Tibial nerve (tissue), 4 donors: ENCODE measurements around the gene TRIM62. TPM values are rescaled to one million over a fixed set of nuclear protein-coding genes. Genes with fewer than 3 reads are reported as not detected.
"Not testable (repeated sequence)": the region's sequence is repeated elsewhere in the genome, so short reads cannot be mapped to it uniquely, and the experiment has no call there.

Source experiments
- DNase-seq, 2 donors: peaks; one replicate each; pipeline ENCODE4 v3.0.0-alpha.2; 2019; ENCODE audit warnings: low spot score in 2 of 2
- H3K27ac ChIP-seq, 4 donors: fragments of 200-600 bp; sonication (generic) in 3 of 4; one replicate each; pipeline ENCODE4 v1.5.1; 2017 to 2019; ENCODE audit warnings: mild to moderate bottlenecking in 1 of 4
- H3K27me3 ChIP-seq, 2 donors: fragments of 200-600 bp; sonication (generic) in 1 of 2; one replicate each; pipeline versions ENCODE4 v1.5.1 to v1.6.0; 2017 to 2019
- H3K36me3 ChIP-seq, 3 donors: fragments of 200-600 bp; sonication (generic); one replicate each; pipeline ENCODE4 v1.5.1; 2018 to 2019
- H3K4me1 ChIP-seq, 4 donors: fragments of 200-600 bp; sonication (generic) in 3 of 4; one replicate each; pipeline ENCODE4 v1.5.1; 2017 to 2019
- H3K4me3 ChIP-seq, 4 donors: fragments of 200-600 bp; sonication (generic) in 3 of 4; one replicate each; pipeline ENCODE4 v1.5.1; 2017 to 2019; ENCODE audit warnings: mild to moderate bottlenecking in 1 of 4, moderate library complexity in 1 of 4
- H3K9me3 ChIP-seq, 4 donors: fragments of 200-600 bp; sonication (generic) in 3 of 4; one replicate each; pipeline ENCODE4 v1.5.1; 2017 to 2019
- EP300 ChIP-seq, 2 donors: sonication (generic); formaldehyde crosslinking; IDR thresholded peaks; one replicate each; pipeline ENCODE4 v1.6.1; 2017; ENCODE audit warnings: antibody characterized with exemption in 2 of 2, mild to moderate bottlenecking in 1 of 2
- POLR2A ChIP-seq, 2 donors: fragments of 450-650 bp; IDR thresholded peaks; one replicate each; pipeline ENCODE4 v1.6.1; 2017; ENCODE audit warnings: antibody characterized with exemption in 2 of 2, mild to moderate bottlenecking in 2 of 2, moderate library complexity in 2 of 2
- WGBS, 2 donors: methylation state at CpG; one replicate each; pipeline ENCODE4 v1.1.5; 2018; 5-methylcytosine and 5-hydroxymethylcytosine counted together
- total RNA-seq, 4 donors: library from RNA; depleted of rRNA; stranded (reverse); fragments of >200 nt; gene quantifications; one replicate each; pipeline ENCODE4 v1.1.0, GENCODE V29; 2016
- TF ChIP-seq, protein P1 (sequence below), 5 experiments: fragments of 200-600 bp in 3 of 5; fragments of 450-650 bp in 2 of 5; sonication (generic) in 3 of 5; IDR thresholded peaks; one replicate each; pipeline ENCODE4 v1.5.1; 2016 to 2019; ENCODE audit warnings: antibody characterized with exemption in 5 of 5, mild to moderate bottlenecking in 3 of 5, moderate library complexity in 2 of 5

TRIM62 gene
- total RNA-seq, 4 donors from 2014 or later, result 11.1 to 14.9 (median 12.2) TPM

DNA sequence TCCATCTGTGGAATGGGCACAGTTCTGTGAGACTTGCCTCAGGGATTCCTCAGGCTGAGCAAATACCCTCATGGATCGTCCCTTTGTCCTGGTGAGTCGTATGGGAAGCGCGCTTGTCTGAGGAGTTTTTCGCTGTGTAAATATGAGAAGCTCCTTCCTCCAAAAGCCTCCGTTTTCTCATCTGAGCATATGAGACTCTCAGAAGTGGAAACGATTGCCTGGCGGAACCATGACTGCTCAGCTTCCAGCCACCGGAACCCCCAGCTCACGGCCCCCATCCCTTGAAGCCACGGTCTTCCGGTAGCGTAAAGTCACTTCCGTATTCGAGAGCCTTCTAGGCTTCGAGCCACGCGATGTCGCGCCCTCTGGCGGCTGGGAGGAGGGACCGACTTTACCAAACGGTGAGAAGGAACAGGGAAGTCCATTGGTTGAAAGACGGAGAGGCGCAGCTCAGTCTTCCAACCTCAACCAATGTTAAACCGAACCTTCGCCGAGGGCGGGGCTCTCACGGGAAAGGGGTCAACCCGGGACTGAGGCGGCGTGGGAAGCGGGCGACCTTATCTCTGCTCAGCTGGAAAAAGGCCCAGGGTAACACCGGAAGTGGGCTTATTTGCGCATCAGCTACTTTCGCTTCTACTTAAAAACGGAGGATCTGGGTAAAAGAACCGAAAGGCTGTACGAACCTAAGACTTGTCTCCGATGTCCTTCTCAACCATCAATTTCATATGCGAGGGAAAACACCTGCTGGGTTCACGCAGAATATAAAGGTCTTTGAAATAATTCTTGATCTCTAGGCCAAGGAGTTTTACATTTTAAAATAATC lies 54.6 kb downstream of the TRIM62 start:
- peak overlapping the region; percentile 81 to 88 (median 84) for H3K27ac ChIP-seq
- DNase-seq, result peak; percentile 95 to 96
- WGBS, 2 donors, result 2 to 3% methylated on average over 40 to 42 of the region's 44 CpGs
- H3K4me3 ChIP-seq, result peak overlapping the region; percentile 58 to 75 (median 70)
- peaks cover 0 to 32% (median 14%) of the 10 kb centered on the region in 4 donors for H3K4me1 ChIP-seq
- TF ChIP-seq EP300 (IDR thresholded peaks at IDR 0.05), result peak; percentile 90 to 97
- TF ChIP-seq, protein P1, sequence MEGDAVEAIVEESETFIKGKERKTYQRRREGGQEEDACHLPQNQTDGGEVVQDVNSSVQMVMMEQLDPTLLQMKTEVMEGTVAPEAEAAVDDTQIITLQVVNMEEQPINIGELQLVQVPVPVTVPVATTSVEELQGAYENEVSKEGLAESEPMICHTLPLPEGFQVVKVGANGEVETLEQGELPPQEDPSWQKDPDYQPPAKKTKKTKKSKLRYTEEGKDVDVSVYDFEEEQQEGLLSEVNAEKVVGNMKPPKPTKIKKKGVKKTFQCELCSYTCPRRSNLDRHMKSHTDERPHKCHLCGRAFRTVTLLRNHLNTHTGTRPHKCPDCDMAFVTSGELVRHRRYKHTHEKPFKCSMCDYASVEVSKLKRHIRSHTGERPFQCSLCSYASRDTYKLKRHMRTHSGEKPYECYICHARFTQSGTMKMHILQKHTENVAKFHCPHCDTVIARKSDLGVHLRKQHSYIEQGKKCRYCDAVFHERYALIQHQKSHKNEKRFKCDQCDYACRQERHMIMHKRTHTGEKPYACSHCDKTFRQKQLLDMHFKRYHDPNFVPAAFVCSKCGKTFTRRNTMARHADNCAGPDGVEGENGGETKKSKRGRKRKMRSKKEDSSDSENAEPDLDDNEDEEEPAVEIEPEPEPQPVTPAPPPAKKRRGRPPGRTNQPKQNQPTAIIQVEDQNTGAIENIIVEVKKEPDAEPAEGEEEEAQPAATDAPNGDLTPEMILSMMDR (IDR thresholded peaks at IDR 0.05), result peak; percentile 92 to 98 (median 95)
- peak; percentile 13 to 44 for TF ChIP-seq POLR2A (IDR thresholded peaks at IDR 0.05)
- H3K36me3 ChIP-seq, result peaks cover 0 to 1% (median 0%) of the 10 kb centered on the region in 3 donors
- H3K9me3 ChIP-seq, result no peaks in the 10 kb centered on the region
- no peaks in the 10 kb centered on the region for H3K27me3 ChIP-seq

DNA sequence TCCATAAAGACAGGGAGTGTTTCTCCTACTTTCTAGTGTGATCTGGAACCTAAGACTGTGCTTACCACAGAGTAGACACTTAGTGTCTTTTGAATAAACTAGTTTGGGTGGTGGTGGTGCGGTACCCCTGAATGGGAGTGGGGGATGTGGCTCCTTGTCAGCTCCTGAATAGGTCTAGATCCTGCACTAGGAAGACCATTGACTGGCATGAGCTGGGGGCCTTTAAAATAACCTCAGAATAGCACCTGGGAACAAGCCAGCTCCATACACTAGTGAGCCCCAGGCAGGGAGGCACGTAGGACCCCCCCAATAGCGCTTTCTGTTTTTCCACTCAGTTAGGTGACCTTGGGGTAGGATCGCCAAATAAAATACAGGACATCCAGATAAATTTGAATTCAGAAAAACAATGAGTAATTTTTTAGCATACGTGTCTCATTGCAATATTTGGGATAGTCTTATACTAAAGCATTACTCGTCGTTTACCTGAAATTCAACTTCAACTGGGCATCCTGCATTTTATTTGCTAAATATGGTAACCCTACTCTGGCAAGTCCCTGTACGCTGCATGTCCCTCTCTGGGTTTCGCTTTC lies 55.3 kb downstream of the TRIM62 start:
- Histone ChIP-seq H3K27me3 (no peaks in the 10 kb centered on the region), H3K36me3 (no peaks in the 10 kb centered on the region), H3K4me1 (peaks cover 0 to 32% (median 14%) of the 10 kb centered on the region in 4 donors), H3K27ac (peak overlapping the region; percentile 81 to 88 (median 84)), H3K4me3 (peak overlapping the region; percentile 58 to 75 (median 70)), H3K9me3 (no peaks in the 10 kb centered on the region)
- no peak for DNase-seq
- 34 to 38% methylated on average over 9 of the region's 9 CpGs for WGBS, 2 donors
- TF ChIP-seq, protein P1 (IDR thresholded peaks at IDR 0.05), result no peak
- TF ChIP-seq EP300 (IDR thresholded peaks at IDR 0.05) (no peak), POLR2A (IDR thresholded peaks at IDR 0.05) (no peak)

- H3K27ac ChIP-seq, H3K4me3 ChIP-seq, H3K36me3 ChIP-seq, DNase-seq, H3K9me3 ChIP-seq, H3K27me3 ChIP-seq: not testable (repeated sequence)
- peaks cover 0 to 32% (median 14%) of the 10 kb centered on the region in 4 donors for H3K4me1 ChIP-seq
- 85 to 99% methylated on average over 4 of the region's 4 CpGs for WGBS, 2 donors
These were observed 57.2 kb downstream of the TRIM62 start for GRCh38 chr1:33124647-33125046.

DNA sequence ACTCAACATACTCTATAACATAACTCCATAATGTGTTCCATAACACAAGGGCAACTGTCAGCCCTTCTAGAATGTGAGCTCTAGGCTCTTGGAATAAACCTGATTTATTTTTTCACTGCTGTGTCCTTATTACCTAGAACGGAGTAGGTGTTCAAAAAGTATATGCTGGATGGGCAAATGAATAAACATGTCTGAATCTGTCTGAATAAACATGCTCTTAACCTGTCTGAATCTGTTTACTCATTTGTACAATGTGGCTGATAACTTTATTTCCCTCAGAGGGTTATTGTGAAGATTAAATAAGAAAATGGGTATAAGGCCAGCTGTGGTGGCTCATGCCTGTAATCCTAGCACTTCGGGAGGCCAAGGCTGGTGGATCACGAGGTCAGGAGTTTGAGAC lies 58.6 kb downstream of the TRIM62 start:
- 82 to 84% methylated on average over 3 of the region's 3 CpGs for WGBS, 2 donors

DNA sequence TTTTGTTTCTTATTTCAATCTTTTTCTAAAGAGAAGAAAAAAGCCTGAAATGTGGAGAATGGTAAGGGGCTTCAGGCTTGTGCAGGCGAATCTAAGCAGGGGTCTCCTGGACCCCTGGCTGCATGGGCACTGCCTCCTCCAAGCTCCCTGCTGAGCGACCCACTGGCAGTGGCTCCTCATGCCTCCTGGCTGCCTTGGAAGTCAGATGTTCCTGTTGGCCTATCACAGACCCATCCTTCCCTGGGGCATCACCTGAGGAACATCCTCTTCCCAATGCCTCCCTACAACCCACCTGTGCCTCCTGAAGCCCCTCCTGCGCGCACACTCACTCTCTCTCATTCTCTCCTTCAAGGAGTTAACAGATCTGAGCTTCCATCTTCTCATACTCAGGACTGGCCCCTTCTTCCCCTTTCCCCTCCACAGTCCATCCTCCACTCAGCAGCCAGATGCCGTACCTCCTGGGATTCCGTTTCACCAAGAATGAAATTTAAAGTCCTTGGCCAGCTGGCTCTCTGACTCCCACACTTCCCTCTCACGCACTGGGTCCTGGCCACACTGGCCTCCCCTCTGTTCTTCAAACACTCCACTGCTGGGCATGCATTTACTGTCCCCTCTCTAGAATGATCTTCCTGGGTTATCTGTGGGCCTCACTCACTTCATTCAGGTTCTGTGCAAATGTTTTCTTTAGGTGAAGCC lies 59.2 kb downstream of the TRIM62 start:
- H3K36me3 ChIP-seq, result peaks cover 0 to 5% (median 0%) of the 10 kb centered on the region in 3 donors
- H3K4me1 ChIP-seq, result peaks cover 0 to 11% (median 9%) of the 10 kb centered on the region in 4 donors
- H3K27me3 ChIP-seq, result no peaks in the 10 kb centered on the region
- TF ChIP-seq EP300 (IDR thresholded peaks at IDR 0.05) (no peak), POLR2A (IDR thresholded peaks at IDR 0.05) (no peak)
- TF ChIP-seq, protein P1 (IDR thresholded peaks at IDR 0.05), result no peak
- no peaks in the 10 kb centered on the region for H3K9me3 ChIP-seq
- no peak overlapping the region for H3K27ac ChIP-seq
- H3K4me3 ChIP-seq, result no peak overlapping the region
- WGBS, 2 donors, result 66% methylated on average over 7 of the region's 7 CpGs
- no peak for DNase-seq

More for the DNA sequence above, 58.6 kb downstream of the TRIM62 start:
- peaks cover 0 to 5% (median 0%) of the 10 kb centered on the region in 3 donors for H3K36me3 ChIP-seq
- no peaks in the 10 kb centered on the region for H3K9me3 ChIP-seq
- no peak overlapping the region for H3K27ac ChIP-seq
- H3K27me3 ChIP-seq, result no peaks in the 10 kb centered on the region
- TF ChIP-seq, protein P1 (IDR thresholded peaks at IDR 0.05), result no peak
- TF ChIP-seq EP300 (IDR thresholded peaks at IDR 0.05), result no peak
- no peak for DNase-seq
- H3K4me1 ChIP-seq, result peaks cover 0 to 18% (median 12%) of the 10 kb centered on the region in 4 donors
- H3K4me3 ChIP-seq, result no peak overlapping the region
